Motor neuron (in vitro differentiated cells): ENCODE data around the gene TIMM17A. TPM values are rescaled to one million over a fixed set of nuclear protein-coding genes. Genes with fewer than 3 reads are reported as not detected.

Experiments used
- total RNA-seq, 8 experiments: library from RNA; unstranded; fragments of 300-600 nt; gene quantifications; 2 replicates each; pipeline versions ENCODE4 v1.2.3 to v1.2.4, GENCODE V29; 2022

Gene TIMM17A
- total RNA-seq, 8 experiments from 2014 or later, result 67.6 to 123 (median 75.4) TPM

Other genes with a start within 250 kb of the TIMM17A start
- 10 to 100 TPM; 16.9 to 69.8 (median 46.7) TPM for gene IPO9, start 126.3 kb upstream of the TIMM17A start, total RNA-seq
- 10 to 100 TPM in 3 of 8 experiments, 1 to 10 TPM in 5; 3.4 to 26.9 (median 7.6) TPM for gene SHISA4, start 66.6 kb upstream of the TIMM17A start, total RNA-seq
- gene LMOD1, start 9.0 kb upstream of the TIMM17A start, total RNA-seq, result 1 to 10 TPM in 2 of 8 experiments, under 1 TPM in 6; 0.16 to 1.8 (median 0.62) TPM
- 100 to 1,000 TPM in 2 of 8 experiments, 10 to 100 TPM in 6; 33.6 to 137 (median 44.4) TPM for gene RNPEP, start 27.1 kb downstream of the TIMM17A start, total RNA-seq
- gene ELF3, start 55.1 kb downstream of the TIMM17A start, total RNA-seq, result 10 to 100 TPM in 1 of 8 experiments, 1 to 10 TPM in 5, under 1 TPM in 2; 0.27 to 18.0 (median 2.8) TPM
- gene GPR37L1, start 167.4 kb downstream of the TIMM17A start, total RNA-seq, result 1 to 10 TPM in 2 of 8 experiments, under 1 TPM in 6; 0.27 to 9.8 (median 0.64) TPM
- 10 to 100 TPM; 14.9 to 92.5 (median 72.2) TPM for gene ARL8A, start 189.2 kb downstream of the TIMM17A start, total RNA-seq
- 1 to 10 TPM in 2 of 8 experiments, under 1 TPM in 6; 0.27 to 2.4 (median 0.64) TPM for gene PTPN7, start 205.1 kb downstream of the TIMM17A start, total RNA-seq
- gene LGR6, start 238.3 kb downstream of the TIMM17A start, total RNA-seq, result 1 to 10 TPM in 1 of 8 experiments, under 1 TPM in 7; 0.13 to 1.0 (median 0.35) TPM